Body of pancreas (tissue), 4 donors: Measurements from ENCODE around the gene NFIA.

Experiments
- CTCF ChIP-seq, 7 experiments: fragments of 450-650 bp in 4 of 7; fragments of 200-600 bp in 3 of 7; sonication (generic) in 3 of 7; IDR thresholded peaks; one replicate each; pipeline ENCODE4 v1.5.1; 2016 to 2019; ENCODE audit warnings: antibody characterized with exemption in 7 of 7
- POLR2A ChIP-seq, 3 donors: fragments of 450-650 bp; IDR thresholded peaks; one replicate each; pipeline ENCODE4 v1.6.1; 2016; ENCODE audit warnings: antibody characterized with exemption in 3 of 3, mild to moderate bottlenecking in 2 of 3

GRCh38 chr1:61386323-61386722 lies 304.0 kb downstream of the NFIA start:
- TF ChIP-seq CTCF (IDR thresholded peaks at IDR 0.05) (no peak), POLR2A (IDR thresholded peaks at IDR 0.05) (no peak)
